ENCODE measurements around the gene LCN1.

- TF ChIP-seq CTCF (IDR thresholded peaks at IDR 0.05) (no peak), POLR2A (IDR thresholded peaks at IDR 0.05) (no peak)
These were observed 47.2 kb upstream of the LCN1 start for GRCh38 chr9:135473972-135474543.
